ENCODE measurements around the gene NFIA. TPM values are rescaled to one million over a fixed set of nuclear protein-coding genes. Genes with fewer than 3 reads are reported as not detected.

The NFIA gene
- total and polyA plus RNA-seq, 2 of the 13 experiments (the other 11 are each of a cell fraction or from before 2014, with no cell fraction given) = 14.7 to 28.5 TPM

GRCh38 chr1:61227857-61228550 is 145.6 kb downstream of the NFIA start:
- no peak overlapping the region for H3K4me2 ChIP-seq (ENCODE audit: low read depth, low read length)
- peaks cover 81% of the 10 kb centered on the region for H3K4me1 ChIP-seq (ENCODE audit: insufficient read depth, low read length)
- TF ChIP-seq ZBTB33 (CRISPR knock-in tag; IDR thresholded peaks at IDR 0.05) = 0 out of 2 replicates have a peak, but pooled peaks have one; percentile 47
- TF ChIP-seq RBM22 (optimal IDR thresholded peaks at IDR 0.05; ENCODE audit: low read length) = peak; percentile 49
- TF ChIP-seq SNAPC5 (CRISPR knock-in tag; IDR thresholded peaks at IDR 0.05; ENCODE audit: borderline replicate concordance) = no peak
- ChIA-PET POLR2A (no interaction called here), CTCF (ENCODE audit: low intra/inter-chr PET ratio, low total read pairs) (no interaction called here)
- no peak for FAIRE-seq
- H3K4me3 ChIP-seq (replicated peaks in 1 of 3; ENCODE audit: insufficient read depth in 1 of 3, low read depth in 2 of 3, low read length in 3 of 3) = no peak overlapping the region
- no TSS peak for BruUV-seq (replicated peaks)
- no peak overlapping the region for H3K27ac ChIP-seq (ENCODE audit: extremely low read length, insufficient read depth, low read length)
- WGBS (ENCODE audit: low lambda C conversion rate) = 87% methylated on average over 4 of the region's 4 CpGs
- 0 out of 2 replicates have a peak, but pooled peaks cover 2% of the 10 kb centered on the region for H4K20me1 ChIP-seq (ENCODE audit: insufficient read depth, low read length)
- ATAC-seq = no peak
- H3K36me3 ChIP-seq (replicated peaks in 1 of 2; ENCODE audit: control insufficient read depth in 1 of 2, insufficient read depth in 2 of 2, low read length in 2 of 2) = no peaks in the 10 kb centered on the region; a peak in 1 of 5 replicates
- H3K9ac ChIP-seq (ENCODE audit: insufficient read depth, low read depth, low read length) = no peak overlapping the region
- H3K9me3 ChIP-seq (ENCODE audit: low read length) = no peaks in the 10 kb centered on the region
- in situ Hi-C loops (cut with HindIII; ENCODE audit: extremely low pct_ligation_motif_present, low pct_unique_long_range_greater_than_20kb) = no loop called here
- no peak overlapping the region for H2AFZ ChIP-seq (ENCODE audit: low read length)
- no peaks in the 10 kb centered on the region for H3K27me3 ChIP-seq (ENCODE audit: control insufficient read depth in 1 of 2, insufficient read depth in 2 of 2, low read length in 2 of 2)
- DNase-seq (ENCODE audit: low spot score) = no peak
- H3K79me2 ChIP-seq (ENCODE audit: insufficient read depth, low read length) = peaks cover 94% of the 10 kb centered on the region
- intact Hi-C loops (cut with micrococcal nuclease; ENCODE audit: unreplicated experiment) = no loop called here

- no TSS peak for BruUV-seq (replicated peaks)
- peak overlapping the region; percentile 58 for H3K27ac ChIP-seq (ENCODE audit: extremely low read length, insufficient read depth, low read length)
- peak; percentile 96 for ATAC-seq
- CTCF ChIA-PET (ENCODE audit: low intra/inter-chr PET ratio, low total read pairs) = no interaction called here
- H3K9me3 ChIP-seq (ENCODE audit: low read length) = no peaks in the 10 kb centered on the region
- intact Hi-C loops (cut with micrococcal nuclease; ENCODE audit: unreplicated experiment) (no loop called here), in situ Hi-C loops (cut with HindIII; ENCODE audit: extremely low pct_ligation_motif_present, low pct_unique_long_range_greater_than_20kb) (loop anchor here (10.0 kb wide), 1 partner anchor 64 kb away; no protein-coding TSS in a partner anchor)
- H2AFZ ChIP-seq (ENCODE audit: low read length) = no peak overlapping the region
- H3K9ac ChIP-seq (ENCODE audit: insufficient read depth, low read depth, low read length) = no peak overlapping the region
- peak; percentile 81 for DNase-seq (ENCODE audit: low spot score)
- H3K79me2 ChIP-seq (ENCODE audit: insufficient read depth, low read length) = peaks cover 86% of the 10 kb centered on the region
- 33% methylated on average over 3 of the region's 3 CpGs for WGBS (ENCODE audit: low lambda C conversion rate)
- POLR2A ChIA-PET = interaction anchor here (0.9 to 1.2 kb wide), 2 partner anchors 34 to 148 kb away, joined by 3 read pairs; partner anchors contain the start of gene NFIA
- H3K4me3 ChIP-seq (replicated peaks in 1 of 3; ENCODE audit: insufficient read depth in 1 of 3, low read depth in 2 of 3, low read length in 3 of 3) = no peak overlapping the region
- H3K27me3 ChIP-seq (ENCODE audit: control insufficient read depth in 1 of 2, insufficient read depth in 2 of 2, low read length in 2 of 2) = no peaks in the 10 kb centered on the region
- peaks cover 70% of the 10 kb centered on the region for H3K4me1 ChIP-seq (ENCODE audit: insufficient read depth, low read length)
- 0 out of 2 replicates have a peak, but pooled peaks cover 2% of the 10 kb centered on the region for H4K20me1 ChIP-seq (ENCODE audit: insufficient read depth, low read length)
- FAIRE-seq = no peak
- H3K36me3 ChIP-seq (replicated peaks in 1 of 2; ENCODE audit: control insufficient read depth in 1 of 2, insufficient read depth in 2 of 2, low read length in 2 of 2) = no peaks in the 10 kb centered on the region; a peak in 1 of 5 replicates
- H3K4me2 ChIP-seq (ENCODE audit: low read depth, low read length) = peak overlapping the region; percentile 20; the same call in 1 of the 2 replicates
- TF ChIP-seq ZNF589 (CRISPR knock-in tag; conservative IDR thresholded peaks at IDR 0.05) (no peak), ZBTB42 (CRISPR knock-in tag; IDR thresholded peaks at IDR 0.05) (no peak), TBP (CRISPR knock-in tag; IDR thresholded peaks at IDR 0.05) (no peak), ZBTB43 (CRISPR knock-in tag; conservative IDR thresholded peaks at IDR 0.05) (peak; percentile 96), AKAP8 (CRISPR knock-in tag; IDR thresholded peaks at IDR 0.05) (no peak), TFAP4 (IDR thresholded peaks at IDR 0.05; ENCODE audit: borderline replicate concordance, low read depth) (peak; percentile 60; the same call in 1 of the 2 replicates), ZNF256 (CRISPR knock-in tag; conservative IDR thresholded peaks at IDR 0.05) (no peak), JUN (CRISPR knock-in tag; IDR thresholded peaks at IDR 0.05) (no peak), ZNF75D (CRISPR knock-in tag; IDR thresholded peaks at IDR 0.05; ENCODE audit: borderline replicate concordance) (no peak)
Measured at GRCh38 chr1:61230523-61230922, 148.2 kb downstream of the NFIA start.
